HepG2 (cell line): ENCODE results near the gene DNAJC18. TPM values are rescaled to one million over a fixed set of nuclear protein-coding genes. Genes with fewer than 3 reads are reported as not detected.
A peak's percentile ranks its signal among the peaks of the same experiment; 100 is the strongest.

ENCODE experiments used
- AFF4 ChIP-seq: sonication (generic); formaldehyde crosslinking; IDR thresholded peaks from 2 replicates; pipeline ENCODE4 v1.4.0; 2020; ENCODE audit warnings: missing genetic modification reagents
- ARID5B ChIP-seq: IDR thresholded peaks from 2 replicates; pipeline ENCODE4 v1.4.0; 2020; ENCODE audit warnings: mild to moderate bottlenecking, missing genetic modification reagents
- CSRNP1 ChIP-seq: sonication (generic); formaldehyde crosslinking; IDR thresholded peaks from 2 replicates; pipeline ENCODE4 v1.8.1; 2023; ENCODE audit warnings: mild to moderate bottlenecking, missing genetic modification reagents
- EEA1 ChIP-seq: sonication (generic); formaldehyde crosslinking; IDR thresholded peaks from 2 replicates; pipeline ENCODE4 v1.5.1; 2020; ENCODE audit warnings: mild to moderate bottlenecking, missing genetic modification reagents, borderline replicate concordance
- GPN1 ChIP-seq: sonication (generic); formaldehyde crosslinking; IDR thresholded peaks from 2 replicates; pipeline ENCODE4 v1.5.1; 2020; ENCODE audit warnings: missing genetic modification reagents, borderline replicate concordance
- IRF1 ChIP-seq: sonication (generic); formaldehyde crosslinking; IDR thresholded peaks from 2 replicates; pipeline ENCODE4 v1.4.0; 2020; ENCODE audit warnings: low read depth, mild to moderate bottlenecking, missing genetic modification reagents
- KLF15 ChIP-seq: sonication (generic); formaldehyde crosslinking; IDR thresholded peaks from 2 replicates; pipeline ENCODE4 v1.8.1; 2023; ENCODE audit warnings: borderline replicate concordance, mild to moderate bottlenecking, inconsistent platforms, missing genetic modification reagents, mixed read lengths
- NFKBIZ ChIP-seq: IDR thresholded peaks from 2 replicates; pipeline ENCODE4 v1.6.1; 2018; ENCODE audit warnings: missing genetic modification reagents, missing compliant biosample characterization
- PPARG ChIP-seq: conservative IDR thresholded peaks from 2 replicates; pipeline ENCODE4 v1.6.1; 2016; ENCODE audit warnings: missing biosample characterization, missing genetic modification reagents
- PRPF4 ChIP-seq: fragments of 200-400 bp; formaldehyde crosslinking; IDR thresholded peaks from 2 replicates; pipeline ENCODE4 v1.6.1; 2016; ENCODE audit warnings: low read length, low read depth; ENCODE audit not compliant: poor library complexity, severe bottlenecking
- ZFY ChIP-seq: sonication (generic); formaldehyde crosslinking; IDR thresholded peaks from 2 replicates; pipeline ENCODE4 v1.4.0; 2020; ENCODE audit warnings: missing genetic modification reagents
- ZHX1 ChIP-seq: sonication (generic); formaldehyde crosslinking; IDR thresholded peaks from 2 replicates; pipeline ENCODE4 v1.8.1; 2022; ENCODE audit warnings: low read depth, mild to moderate bottlenecking, missing genetic modification reagents
- ZSCAN9 ChIP-seq: IDR thresholded peaks from 2 replicates; pipeline ENCODE4 v1.6.1; 2016; ENCODE audit warnings: borderline replicate concordance
- polyA plus RNA-seq, 8 experiments: library from polyadenylated mRNA; depleted of rRNA in 3 of 8; stranded (reverse) in 7 of 8; unstranded in 1 of 8; fragments of >200 nt; fragmentation: Illumina TruSeq in 4 of 8; extraction: Trizol in 4 of 8; gene quantifications; 2 replicates each; pipeline versions ENCODE4 v1.2.1 to v1.2.3, GENCODE V29; 2011 to 2016; ENCODE audit warnings: low read depth in 4 of 8, missing spikeins in 1 of 8, mixed read lengths in 1 of 8; ENCODE audit not compliant: insufficient read depth in 1 of 8
- total RNA-seq, 5 experiments: library from RNA; depleted of rRNA; stranded (reverse); fragments of >200 nt; fragmentation: Illumina TruSeq; extraction: Trizol; gene quantifications; 2 replicates each; pipeline ENCODE4 v1.2.3, GENCODE V29; 2016; ENCODE audit warnings: low read depth in 1 of 5

The DNAJC18 gene
- total and polyA plus RNA-seq, 2 of the 13 experiments (the other 11 are each of a cell fraction or from before 2014, with no cell fraction given): 6.5 to 6.6 TPM

GRCh38 chr5:139385061-139386049 is 54.0 kb downstream of the DNAJC18 start (continued):
- TF ChIP-seq ZHX1 (CRISPR knock-in tag): no peak
- TF ChIP-seq CSRNP1 (CRISPR knock-in tag): 0 out of 2 replicates have a peak, but pooled peaks have one; percentile 9
- TF ChIP-seq GPN1 (CRISPR knock-in tag): no peak
- peak; percentile 87; the same call in 1 of the 2 replicates for TF ChIP-seq IRF1 (CRISPR knock-in tag)
- 0 out of 2 replicates have a peak, but pooled peaks have one; percentile 6 for TF ChIP-seq ZFY (CRISPR knock-in tag)
- TF ChIP-seq EEA1 (CRISPR knock-in tag): no peak
- TF ChIP-seq NFKBIZ (CRISPR knock-in tag): 0 out of 2 replicates have a peak, but pooled peaks have one; percentile 47
- TF ChIP-seq ARID5B (CRISPR knock-in tag): peak; percentile 58
- TF ChIP-seq AFF4: no peak
- TF ChIP-seq PPARG: 0 out of 2 replicates have a peak, but pooled peaks have one; percentile 26
- TF ChIP-seq ZSCAN9 (CRISPR knock-in tag): 0 out of 2 replicates have a peak, but pooled peaks have one; percentile 27
- TF ChIP-seq PRPF4: no peak
- TF ChIP-seq KLF15 (CRISPR knock-in tag): 0 out of 2 replicates have a peak, but pooled peaks have one; percentile 8
